HepG2 (cell line): Measurements from ENCODE around the gene ANKRD27. TPM values are rescaled to one million over a fixed set of nuclear protein-coding genes. Genes with fewer than 3 reads are reported as not detected.

Experiments used
- ATAC-seq: fragments of 200-7000 bp; cut with Tn5 transposase; 3 replicates; pipeline ENCODE4 v1.9.1; 2020; ENCODE audit warnings: mild to moderate bottlenecking, moderate library complexity
- BruUV-seq: library from RNA; stranded (reverse); fragments of 400-500 nt; replicated peaks from 2 replicates; lab custom pipeline; 2021; lab: Mats Ljungman, UMichigan
- CTCF ChIA-PET: fragments of 300-600 bp; formaldehyde crosslinking; extraction: SDS; loops from one replicate; lab custom pipeline; 2021; ENCODE audit warnings: low total read pairs, inconsistent platforms, low intra/inter-chr PET ratio; lab: Yijun Ruan, JAX
- POLR2A ChIA-PET: fragments of 350-600 bp; sonication (Branson Sonifier 250); formaldehyde crosslinking; loops from one replicate; lab custom pipeline; 2020; ENCODE audit warnings: antibody characterized with exemption, inconsistent platforms; lab: Yijun Ruan, JAX
- DNase-seq: peaks from one replicate; pipeline ENCODE4 v3.0.0-alpha.2; 2015; ENCODE audit warnings: low spot score
- FAIRE-seq: peaks from 3 replicates; lab custom pipeline; 2011; peaks lifted over from hg19 to GRCh38; lab: Jason Lieb, UNC
- H2AFZ ChIP-seq: one replicate; pipeline ENCODE4 v1.6.1; 2011; ENCODE audit warnings: low read length, inconsistent platforms
- H3K27ac ChIP-seq: fragments of 300-600 bp; 3 replicates; pipeline ENCODE4 v1.8.0; 2011; ENCODE audit warnings: mixed run types, mild to moderate bottlenecking, mixed read lengths, low read length, inconsistent platforms; ENCODE audit not compliant: insufficient read depth; ENCODE audit errors: extremely low read length
- H3K27me3 ChIP-seq, 2 experiments: fragments of 200-600 bp in 1 of 2; 2 replicates in 1 of 2; 3 replicates in 1 of 2; pipeline versions ENCODE4 v1.6.0 to v1.8.0; 2011; ENCODE audit warnings: low read length in 2 of 2, mild to moderate bottlenecking in 2 of 2, moderate library complexity in 2 of 2, inconsistent platforms in 1 of 2; ENCODE audit not compliant: insufficient read depth in 2 of 2, control insufficient read depth in 1 of 2
- H3K36me3 ChIP-seq, 2 experiments: fragments of 200-600 bp in 1 of 2; replicated peaks in 1 of 2; 2 replicates in 1 of 2; 3 replicates in 1 of 2; pipeline versions ENCODE4 v1.5.1 to v1.8.0; 2011; ENCODE audit warnings: low read length in 2 of 2, inconsistent platforms in 1 of 2; ENCODE audit not compliant: insufficient read depth in 2 of 2, control insufficient read depth in 1 of 2
- H3K4me1 ChIP-seq: 2 replicates; pipeline ENCODE4 v1.5.1; 2012; ENCODE audit warnings: low read length, inconsistent platforms; ENCODE audit not compliant: insufficient read depth
- H3K4me2 ChIP-seq: 2 replicates; pipeline ENCODE4 v1.6.0; 2011; ENCODE audit warnings: low read depth, low read length, inconsistent platforms
- H3K4me3 ChIP-seq, 3 experiments: fragments of 200-600 bp in 1 of 3; sonication (generic), shearing (Covaris generic) in 1 of 3; replicated peaks in 1 of 3; 2 replicates each; pipeline ENCODE4 v1.5.1; 2011 to 2016; ENCODE audit warnings: low read length in 3 of 3, inconsistent platforms in 2 of 3, low read depth in 2 of 3, mild to moderate bottlenecking in 2 of 3, control low read depth in 1 of 3, mixed read lengths in 1 of 3; ENCODE audit not compliant: insufficient read depth in 1 of 3
- H3K79me2 ChIP-seq: one replicate; pipeline ENCODE4 v1.6.1; 2011; ENCODE audit warnings: low read length, inconsistent platforms; ENCODE audit not compliant: insufficient read depth
- H3K9ac ChIP-seq: 2 replicates; pipeline ENCODE4 v1.6.0; 2011; ENCODE audit warnings: mild to moderate bottlenecking, low read depth, low read length, inconsistent platforms; ENCODE audit not compliant: insufficient read depth
- H3K9me3 ChIP-seq: 2 replicates; pipeline ENCODE4 v1.5.1; 2012; ENCODE audit warnings: mild to moderate bottlenecking, low read length
- H4K20me1 ChIP-seq: 2 replicates; pipeline ENCODE4 v1.6.0; 2011; ENCODE audit warnings: inconsistent platforms, mild to moderate bottlenecking, low read length, moderate library complexity; ENCODE audit not compliant: insufficient read depth
- ATF2 ChIP-seq: sonication (generic); formaldehyde crosslinking; IDR thresholded peaks from 2 replicates; pipeline ENCODE4 v1.4.0; 2020; ENCODE audit warnings: missing genetic modification reagents
- ATF5 ChIP-seq: sonication (generic); formaldehyde crosslinking; IDR thresholded peaks from 2 replicates; pipeline ENCODE4 v1.4.0; 2020; ENCODE audit warnings: mild to moderate bottlenecking, low read depth, missing genetic modification reagents
- CBFB ChIP-seq: sonication (generic); formaldehyde crosslinking; IDR thresholded peaks from 2 replicates; pipeline ENCODE4 v1.4.0; 2020; ENCODE audit warnings: missing genetic modification reagents
- CCDC6 ChIP-seq: sonication (generic); formaldehyde crosslinking; IDR thresholded peaks from 2 replicates; pipeline ENCODE4 v1.8.1; 2022; ENCODE audit warnings: mild to moderate bottlenecking, missing genetic modification reagents, moderate library complexity
- CREB1 ChIP-seq, 2 experiments: fragments of 450-650 bp in 1 of 2; IDR thresholded peaks; 2 replicates each; pipeline ENCODE4 v1.6.1; 2016 to 2017; ENCODE audit warnings: control low read depth in 1 of 2, mild to moderate bottlenecking in 1 of 2, missing compliant biosample characterization in 1 of 2, missing genetic modification characterization in 1 of 2
- HMGXB4 ChIP-seq, 2 experiments: sonication (generic) in 1 of 2; formaldehyde crosslinking in 1 of 2; IDR thresholded peaks; 2 replicates each; pipeline versions ENCODE4 v1.4.0 to v1.6.1; 2018 to 2020; ENCODE audit warnings: missing genetic modification reagents in 2 of 2, borderline replicate concordance in 1 of 2, low read depth in 1 of 2, mild to moderate bottlenecking in 1 of 2, missing biosample characterization in 1 of 2
- ISX ChIP-seq: sonication (generic); formaldehyde crosslinking; conservative IDR thresholded peaks from 2 replicates; pipeline ENCODE4 v1.5.0; 2020; ENCODE audit warnings: missing genetic modification reagents
- LRRFIP1 ChIP-seq: sonication (generic); formaldehyde crosslinking; conservative IDR thresholded peaks from 2 replicates; pipeline ENCODE4 v1.4.0; 2020; ENCODE audit warnings: missing genetic modification reagents
- MLXIP ChIP-seq: sonication (generic); formaldehyde crosslinking; IDR thresholded peaks from 2 replicates; pipeline ENCODE4 v1.9.0; 2021; ENCODE audit warnings: missing genetic modification reagents, borderline replicate concordance
- ONECUT2 ChIP-seq: sonication (generic); formaldehyde crosslinking; IDR thresholded peaks from 2 replicates; pipeline ENCODE4 v1.4.0; 2020; ENCODE audit warnings: missing genetic modification reagents
- SMAD3 ChIP-seq: sonication (generic); formaldehyde crosslinking; IDR thresholded peaks from 2 replicates; pipeline ENCODE4 v1.4.0; 2020; ENCODE audit warnings: missing genetic modification reagents
- SP5 ChIP-seq: IDR thresholded peaks from 2 replicates; pipeline ENCODE4 v1.6.1; 2016; ENCODE audit warnings: low read depth, borderline replicate concordance
- ZNF589 ChIP-seq: sonication (generic); formaldehyde crosslinking; conservative IDR thresholded peaks from 2 replicates; pipeline ENCODE4 v1.8.0; 2022; ENCODE audit warnings: mild to moderate bottlenecking, moderate library complexity, missing genetic modification reagents
- ZNF724P ChIP-seq: sonication (generic); formaldehyde crosslinking; IDR thresholded peaks from 2 replicates; pipeline ENCODE4 v1.8.0; 2022; ENCODE audit warnings: missing genetic modification reagents, borderline replicate concordance
- ZNF891 ChIP-seq: sonication (generic); formaldehyde crosslinking; IDR thresholded peaks from 2 replicates; pipeline ENCODE4 v1.5.0; 2020; ENCODE audit warnings: mild to moderate bottlenecking, missing genetic modification reagents
- WGBS: methylation state at CpG from one replicate; pipeline ENCODE4 v1.1.6; 2017; ENCODE audit warnings: low lambda C conversion rate; 5-methylcytosine and 5-hydroxymethylcytosine counted together
- in situ Hi-C: cut with HindIII; loops from 2 replicates; pipeline ENCODE4 v1.10.0; 2017; ENCODE audit warnings: low pct_unique_long_range_greater_than_20kb; ENCODE audit not compliant: extremely low pct_ligation_motif_present
- intact Hi-C: fragments of 100-400 bp; cut with micrococcal nuclease; formaldehyde crosslinking; loops from one replicate; pipeline ENCODE4 v1.10.0; 2022; ENCODE audit not compliant: unreplicated experiment
- polyA plus RNA-seq, 8 experiments: library from polyadenylated mRNA; depleted of rRNA in 3 of 8; stranded (reverse) in 7 of 8; unstranded in 1 of 8; fragments of >200 nt; fragmentation: Illumina TruSeq in 4 of 8; extraction: Trizol in 4 of 8; gene quantifications; 2 replicates each; pipeline versions ENCODE4 v1.2.1 to v1.2.3, GENCODE V29; 2011 to 2016; ENCODE audit warnings: low read depth in 4 of 8, missing spikeins in 1 of 8, mixed read lengths in 1 of 8; ENCODE audit not compliant: insufficient read depth in 1 of 8
- total RNA-seq, 5 experiments: library from RNA; depleted of rRNA; stranded (reverse); fragments of >200 nt; fragmentation: Illumina TruSeq; extraction: Trizol; gene quantifications; 2 replicates each; pipeline ENCODE4 v1.2.3, GENCODE V29; 2016; ENCODE audit warnings: low read depth in 1 of 5

The ANKRD27 gene
- total and polyA plus RNA-seq, 2 of the 13 experiments (the other 11 are each of a cell fraction or from before 2014, with no cell fraction given): 22.2 to 23.7 TPM

- WGBS: 88% methylated on average over 10 of the region's 11 CpGs
- H3K9ac ChIP-seq: no peak overlapping the region
- no peaks in the 10 kb centered on the region for H4K20me1 ChIP-seq
- no peak overlapping the region for H2AFZ ChIP-seq
- no peaks in the 10 kb centered on the region for H3K9me3 ChIP-seq
- POLR2A ChIA-PET: no interaction called here
- FAIRE-seq: no peak
- no peak overlapping the region for H3K4me2 ChIP-seq
- H3K4me1 ChIP-seq: no peaks in the 10 kb centered on the region
- peaks cover 16 to 45% of the 10 kb centered on the region in 2 experiments; a peak in 4 of 5 replicates for H3K36me3 ChIP-seq
- no peak overlapping the region for H3K27ac ChIP-seq
- in situ Hi-C loops (no loop called here), intact Hi-C loops (no loop called here)
- no TSS peak for BruUV-seq
- no peak overlapping the region for H3K4me3 ChIP-seq
- no peak for ATAC-seq
- H3K79me2 ChIP-seq: no peaks in the 10 kb centered on the region
- CTCF ChIA-PET: no interaction called here
- no peak for DNase-seq
- no peaks in the 10 kb centered on the region for H3K27me3 ChIP-seq
- TF ChIP-seq ISX (CRISPR knock-in tag): no peak
- no peak for TF ChIP-seq HMGXB4 (CRISPR knock-in tag; IDR thresholded peaks at IDR 0.05; ENCODE audit: borderline replicate concordance in 1 of 2, low read depth in 1 of 2)
- TF ChIP-seq MLXIP: no peak
- TF ChIP-seq SMAD3: no peak
- no peak for TF ChIP-seq ZNF589 (CRISPR knock-in tag)
- TF ChIP-seq CREB1 (IDR thresholded peaks at IDR 0.05): no peak
- no peak for TF ChIP-seq CREB1 (CRISPR knock-in tag; IDR thresholded peaks at IDR 0.05)
- no peak for TF ChIP-seq ATF2 (CRISPR knock-in tag)
- no peak for TF ChIP-seq ONECUT2
- no peak for TF ChIP-seq ATF5 (CRISPR knock-in tag)
- TF ChIP-seq ZNF724P (CRISPR knock-in tag): no peak
- TF ChIP-seq CBFB (CRISPR knock-in tag): no peak
- TF ChIP-seq ZNF891: no peak
- no peak for TF ChIP-seq SP5 (CRISPR knock-in tag)
- no peak for TF ChIP-seq CCDC6 (CRISPR knock-in tag)
- TF ChIP-seq LRRFIP1 (CRISPR knock-in tag): no peak
These were observed 59.4 kb downstream of the ANKRD27 start for GRCh38 chr19:32615569-32615968.
